OCI-LY1 (cell line): Measurements from ENCODE around the gene PEF1.

Source experiments
- H2AFZ ChIP-seq: fragments of 200-600 bp; sonication (generic), shearing (Covaris generic); 2 replicates; pipeline ENCODE4 v1.6.0; 2014; ENCODE audit warnings: antibody characterized with exemption, mild to moderate bottlenecking, low read length
- H3F3A ChIP-seq: fragments of 200-600 bp; sonication (generic), shearing (Covaris generic); 2 replicates; pipeline ENCODE4 v1.6.0; 2014; ENCODE audit warnings: mild to moderate bottlenecking, antibody characterized with exemption, low read length, moderate library complexity; ENCODE audit not compliant: insufficient read depth
- H3K27ac ChIP-seq: fragments of 200-600 bp; sonication (generic); 2 replicates; pipeline ENCODE4 v1.5.1; 2014; ENCODE audit warnings: low read length, mixed run types, mild to moderate bottlenecking, low read depth; ENCODE audit not compliant: poor library complexity, severe bottlenecking
- H3K27me3 ChIP-seq: fragments of 200-600 bp; sonication (generic); 2 replicates; pipeline ENCODE4 v1.6.0; 2014; ENCODE audit warnings: antibody characterized with exemption, mild to moderate bottlenecking, low read length, moderate library complexity; ENCODE audit not compliant: insufficient read depth
- H3K36me3 ChIP-seq: fragments of 200-600 bp; sonication (generic); 2 replicates; pipeline ENCODE4 v1.6.1; 2014; ENCODE audit warnings: mild to moderate bottlenecking, antibody characterized with exemption, low read length, moderate library complexity, mixed read lengths; ENCODE audit not compliant: insufficient read depth
- H3K4me1 ChIP-seq: fragments of 200-600 bp; sonication (generic); 2 replicates; pipeline ENCODE4 v1.5.1; 2014; ENCODE audit warnings: mild to moderate bottlenecking, low read length, moderate library complexity; ENCODE audit not compliant: insufficient read depth, severe bottlenecking
- H3K4me2 ChIP-seq: fragments of 200-600 bp; sonication (generic), shearing (Covaris generic); 2 replicates; pipeline ENCODE4 v1.6.1; 2014; ENCODE audit warnings: low read length
- H3K4me3 ChIP-seq: fragments of 200-600 bp; sonication (generic); 2 replicates; pipeline ENCODE4 v1.5.1; 2014; ENCODE audit warnings: low read length, low read depth, mild to moderate bottlenecking, mixed read lengths; ENCODE audit not compliant: poor library complexity, severe bottlenecking
- H3K79me2 ChIP-seq: fragments of 200-600 bp; shearing (Covaris generic); 2 replicates; pipeline ENCODE4 v1.6.1; 2016; ENCODE audit warnings: mixed run types, low read length, mixed read lengths; ENCODE audit not compliant: insufficient read depth
- H3K9ac ChIP-seq: fragments of 200-600 bp; sonication (generic), shearing (Covaris generic); 2 replicates; pipeline ENCODE4 v1.6.1; 2014; ENCODE audit warnings: mild to moderate bottlenecking, low read length, mixed read lengths
- H3K9me2 ChIP-seq: fragments of 200-600 bp; sonication (generic), shearing (Covaris generic); 2 replicates; pipeline ENCODE4 v1.6.1; 2014; ENCODE audit warnings: low read depth, mild to moderate bottlenecking, low read length, mixed read lengths
- H3K9me3 ChIP-seq: fragments of 200-600 bp; shearing (Covaris generic); 2 replicates; pipeline ENCODE4 v1.6.1; 2014; ENCODE audit warnings: low read length, mixed read lengths
- H4K20me1 ChIP-seq: fragments of 200-600 bp; sonication (generic), shearing (Covaris generic); 2 replicates; pipeline ENCODE4 v1.6.0; 2016; ENCODE audit warnings: mild to moderate bottlenecking, low read length; ENCODE audit not compliant: insufficient read depth
- CTCF ChIP-seq: fragments of 200-600 bp; sonication (generic), shearing (Covaris generic); IDR thresholded peaks from 2 replicates; pipeline ENCODE4 v1.5.1; 2017; ENCODE audit warnings: mild to moderate bottlenecking, antibody characterized with exemption, low read length, moderate library complexity, mixed read lengths
- EZH2 ChIP-seq: fragments of 200-600 bp; sonication (generic), shearing (Covaris generic); IDR thresholded peaks from 2 replicates; pipeline ENCODE4 v1.8.0; 2017; ENCODE audit warnings: borderline replicate concordance, mixed run types, mild to moderate bottlenecking, antibody characterized with exemption, low read length, moderate library complexity, mixed read lengths

The PEF1 gene

DNA sequence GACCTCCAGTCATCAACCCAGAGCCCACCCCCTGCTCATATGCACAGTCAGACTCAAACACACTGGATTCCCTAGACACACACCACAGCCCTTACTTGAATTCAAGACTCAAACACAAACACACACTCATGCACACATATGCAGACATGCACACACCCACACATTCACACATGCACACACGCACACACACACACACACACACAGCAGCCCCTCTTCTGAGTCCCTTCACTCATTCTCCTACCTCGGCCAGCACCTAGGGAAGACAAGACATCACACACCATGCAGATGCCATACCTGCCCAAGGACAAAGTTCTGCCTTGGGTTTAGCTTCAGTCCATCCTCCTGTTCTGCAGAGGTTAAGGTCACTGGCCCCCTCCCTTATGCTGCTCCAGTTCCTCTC is 28.7 kb downstream of the PEF1 start:
- Histone ChIP-seq H3K27me3 (peaks cover 8% of the 10 kb centered on the region), H3K27ac (no peak overlapping the region), H3K4me2 (no peak overlapping the region), H3F3A (no peaks in the 10 kb centered on the region), H3K79me2 (no peaks in the 10 kb centered on the region), H3K36me3 (no peaks in the 10 kb centered on the region), H3K9ac (no peak overlapping the region), H3K9me2 (no peaks in the 10 kb centered on the region), H2AFZ (no peak overlapping the region), H3K4me1 (peaks cover 11% of the 10 kb centered on the region), H4K20me1 (no peaks in the 10 kb centered on the region), H3K9me3 (no peaks in the 10 kb centered on the region), H3K4me3 (no peak overlapping the region)
- TF ChIP-seq EZH2 = no peak
- no peak for TF ChIP-seq CTCF

GRCh38 chr1:31615414-31615813 is 29.3 kb downstream of the PEF1 start:
- TF ChIP-seq EZH2 (no peak), CTCF (no peak)
- H2AFZ ChIP-seq = no peak overlapping the region
- H3K27ac ChIP-seq = no peak overlapping the region
- no peak overlapping the region for H3K4me2 ChIP-seq
- H3K9me3 ChIP-seq = no peaks in the 10 kb centered on the region
- H3F3A ChIP-seq = no peaks in the 10 kb centered on the region
- H3K4me1 ChIP-seq = peaks cover 11% of the 10 kb centered on the region
- peaks cover 8% of the 10 kb centered on the region for H3K27me3 ChIP-seq
- no peak overlapping the region for H3K9ac ChIP-seq
- H4K20me1 ChIP-seq = no peaks in the 10 kb centered on the region
- H3K4me3 ChIP-seq = no peak overlapping the region
- no peaks in the 10 kb centered on the region for H3K36me3 ChIP-seq
- H3K79me2 ChIP-seq = no peaks in the 10 kb centered on the region
- no peaks in the 10 kb centered on the region for H3K9me2 ChIP-seq

DNA sequence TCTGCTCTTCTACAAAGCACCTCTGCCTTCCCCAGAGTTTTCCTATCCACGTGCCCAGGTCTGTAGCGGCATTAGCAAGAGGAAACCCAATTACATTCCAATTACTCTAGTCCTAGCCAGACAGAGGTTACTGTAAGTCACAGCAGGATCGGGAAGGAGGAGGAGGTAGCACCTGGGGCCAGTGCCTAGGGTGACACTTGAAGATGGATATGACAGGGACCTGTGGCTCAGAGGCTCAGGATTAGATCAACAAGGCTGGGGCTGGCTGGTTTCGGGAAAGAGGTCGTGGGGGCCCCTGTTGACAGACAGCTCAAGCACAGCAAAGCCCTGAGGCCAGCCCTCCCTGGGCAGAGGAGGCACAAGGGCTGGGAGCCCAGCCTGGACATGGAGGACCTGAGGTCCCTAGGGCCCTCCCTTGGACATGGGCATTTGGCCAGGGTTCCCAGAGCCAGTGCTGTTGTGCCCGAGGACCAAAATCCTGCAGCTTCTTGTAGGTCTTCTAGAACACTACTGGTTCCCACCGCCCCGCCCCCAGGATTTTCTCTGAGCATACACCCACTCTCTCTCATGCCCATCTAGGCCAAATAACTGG is 30.2 kb downstream of the PEF1 start:
- H3K4me3 ChIP-seq = no peak overlapping the region
- peaks cover 8% of the 10 kb centered on the region for H3K27me3 ChIP-seq
- no peaks in the 10 kb centered on the region for H4K20me1 ChIP-seq
- H3K27ac ChIP-seq = no peak overlapping the region
- no peak for TF ChIP-seq EZH2
- no peak for TF ChIP-seq CTCF
- no peaks in the 10 kb centered on the region for H3F3A ChIP-seq
- no peaks in the 10 kb centered on the region for H3K36me3 ChIP-seq
- no peaks in the 10 kb centered on the region for H3K79me2 ChIP-seq
- no peak overlapping the region for H3K4me2 ChIP-seq
- H2AFZ ChIP-seq = no peak overlapping the region
- no peaks in the 10 kb centered on the region for H3K9me3 ChIP-seq
- no peak overlapping the region for H3K9ac ChIP-seq
- H3K9me2 ChIP-seq = no peaks in the 10 kb centered on the region
- H3K4me1 ChIP-seq = peaks cover 11% of the 10 kb centered on the region
